Hepatocyte (in vitro differentiated cells): ENCODE results near the gene PPP3R2.

Experiments
- CTCF ChIP-seq: fragments of 200-600 bp; sonication (generic); IDR thresholded peaks from 2 replicates; pipeline ENCODE4 v1.5.1; 2016; ENCODE audit warnings: antibody characterized with exemption, mild to moderate bottlenecking; ENCODE audit not compliant: poor library complexity
- EZH2 ChIP-seq: fragments of 200-600 bp; sonication (generic); IDR thresholded peaks from 2 replicates; pipeline ENCODE4 v1.6.1; 2016; ENCODE audit warnings: antibody characterized with exemption, mild to moderate bottlenecking, borderline replicate concordance
- EZH2phosphoT487 ChIP-seq: fragments of 200-600 bp; sonication (generic); IDR thresholded peaks from one replicate; pipeline ENCODE4 v1.6.1; 2018; ENCODE audit warnings: antibody characterized with exemption, mild to moderate bottlenecking, low read depth, moderate library complexity; ENCODE audit not compliant: unreplicated experiment, severe bottlenecking

GRCh38 chr9:101582553-101582952 lies 12.2 kb downstream of the PPP3R2 start:
- TF ChIP-seq CTCF (no peak), EZH2 (no peak), EZH2phosphoT487 (no peak)
